PC-9 (cell line): Measurements from ENCODE around the gene SDK2. TPM values are rescaled to one million over a fixed set of nuclear protein-coding genes. Genes with fewer than 3 reads are reported as not detected.

Experiments used
- BruUV-seq: library from RNA; stranded (reverse); fragments of 400-500 nt; replicated peaks from 2 replicates; lab custom pipeline; 2021; lab: Mats Ljungman, UMichigan
- CTCF ChIA-PET: fragments of 300-600 bp; sonication (Branson Sonifier 250); formaldehyde crosslinking; loops from one replicate; lab custom pipeline; 2022; ENCODE audit warnings: antibody characterized with exemption; lab: Charles Lee
- POLR2A ChIA-PET: fragments of 300-600 bp; sonication (Branson Sonifier 250); formaldehyde crosslinking; loops from one replicate; lab custom pipeline; 2022; ENCODE audit warnings: antibody characterized with exemption; ENCODE audit not compliant: unreplicated experiment; lab: Charles Lee
- DNase-seq, 2 experiments: peaks; one replicate each; pipeline versions ENCODE4 v3.0.0 to v3.0.0-alpha.2; 2015 to 2022; ENCODE audit warnings: mixed read lengths in 1 of 2
- H2AFZ ChIP-seq: fragments of 200-600 bp; sonication (generic); 2 replicates; pipeline ENCODE4 v1.8.1; 2017; ENCODE audit warnings: antibody characterized with exemption
- H3F3A ChIP-seq: fragments of 200-600 bp; sonication (generic); 2 replicates; pipeline ENCODE4 v1.8.1; 2017; ENCODE audit warnings: antibody characterized with exemption, mild to moderate bottlenecking, low read depth; ENCODE audit not compliant: insufficient read depth
- H3K27ac ChIP-seq: fragments of 200-600 bp; sonication (generic); 2 replicates; pipeline ENCODE4 v1.6.1; 2016; ENCODE audit warnings: mixed run types
- H3K27me3 ChIP-seq: fragments of 200-600 bp; sonication (generic); 2 replicates; pipeline ENCODE4 v1.6.1; 2016; ENCODE audit warnings: low read depth, mixed run types; ENCODE audit not compliant: insufficient read depth
- H3K36me3 ChIP-seq: fragments of 200-600 bp; sonication (generic); 2 replicates; pipeline ENCODE4 v1.6.1; 2016; ENCODE audit warnings: low read depth, mixed run types
- H3K4me1 ChIP-seq: fragments of 200-600 bp; sonication (generic); replicated peaks from 2 replicates; pipeline ENCODE4 v1.6.1; 2016; ENCODE audit warnings: mixed run types; ENCODE audit not compliant: insufficient read depth
- H3K4me2 ChIP-seq: fragments of 200-600 bp; sonication (generic); 2 replicates; pipeline ENCODE4 v1.6.1; 2017; ENCODE audit warnings: mixed run types
- H3K4me3 ChIP-seq: fragments of 200-600 bp; sonication (generic); 2 replicates; pipeline ENCODE4 v1.6.1; 2016; ENCODE audit warnings: mixed run types
- H3K79me2 ChIP-seq: fragments of 200-600 bp; sonication (generic); 2 replicates; pipeline ENCODE4 v1.6.1; 2017; ENCODE audit warnings: low read depth, mixed run types
- H3K9me2 ChIP-seq: fragments of 200-600 bp; sonication (generic); 2 replicates; pipeline ENCODE4 v1.8.1; 2017; ENCODE audit warnings: mild to moderate bottlenecking; ENCODE audit not compliant: insufficient read depth
- H3K9me3 ChIP-seq: fragments of 200-600 bp; sonication (generic); 2 replicates; pipeline ENCODE4 v1.8.1; 2016; ENCODE audit warnings: low read depth; ENCODE audit not compliant: insufficient read depth
- H4K20me1 ChIP-seq: fragments of 200-600 bp; sonication (generic); 2 replicates; pipeline ENCODE4 v1.8.1; 2017; ENCODE audit not compliant: insufficient read depth
- CTCF ChIP-seq: fragments of 200-600 bp; sonication (generic); conservative IDR thresholded peaks from 2 replicates; pipeline ENCODE4 v1.6.1; 2017; ENCODE audit warnings: mixed run types, antibody characterized with exemption, mild to moderate bottlenecking, moderate library complexity
- EZH2 ChIP-seq: fragments of 200-600 bp; sonication (generic); IDR thresholded peaks from 2 replicates; pipeline ENCODE4 v1.8.0; 2017; ENCODE audit warnings: antibody characterized with exemption, low read depth
- intact Hi-C: fragments of 100-400 bp; cut with micrococcal nuclease; formaldehyde crosslinking; loops from one replicate; pipeline ENCODE4 v1.10.0; 2022; ENCODE audit not compliant: unreplicated experiment
- total RNA-seq: library from RNA; stranded (reverse); gene quantifications from 2 replicates; pipeline ENCODE4 v1.2.3, GENCODE V29; 2021

The SDK2 gene
- total RNA-seq, 1 experiment from 2014 or later, result 0.04 TPM

DNA sequence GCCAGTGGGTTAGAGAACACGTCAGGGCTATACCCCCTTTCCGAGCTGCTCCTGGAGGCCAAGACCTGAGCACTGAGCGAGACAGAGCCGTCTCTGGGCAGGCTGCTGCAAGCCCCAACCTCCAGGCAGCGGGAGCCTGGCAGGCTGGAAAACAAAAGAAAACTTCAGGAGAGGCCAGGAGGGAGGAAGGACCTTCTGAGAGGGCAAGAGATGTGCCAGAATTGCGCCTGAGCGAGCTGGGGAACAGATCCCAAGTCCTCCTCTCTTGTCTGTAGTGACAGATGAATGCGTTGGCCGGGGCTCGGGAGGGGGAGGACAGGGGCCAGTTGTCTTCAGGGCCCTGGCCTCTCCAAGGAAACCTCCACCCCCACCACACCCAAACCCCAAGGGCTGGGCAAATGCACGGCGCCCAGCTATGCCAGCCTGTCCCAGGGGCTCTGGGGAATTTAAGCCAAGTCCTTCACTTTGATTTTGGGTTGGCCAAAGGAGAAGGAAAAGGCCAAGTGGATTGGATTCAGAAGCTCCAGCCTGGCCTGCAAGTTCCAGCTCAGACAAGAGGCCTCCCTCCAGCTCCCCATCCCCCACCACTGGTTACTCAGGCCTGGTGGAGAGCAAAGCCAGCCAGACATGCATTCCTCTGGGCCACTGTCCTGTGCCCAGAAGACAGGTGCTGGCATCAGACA lies 18.1 kb downstream of the SDK2 start:
- Histone ChIP-seq H3K9me3 (no peaks in the 10 kb centered on the region), H3K4me3 (no peak overlapping the region), H3K27me3 (peaks cover 91% of the 10 kb centered on the region), H3F3A (no peaks in the 10 kb centered on the region), H2AFZ (no peak overlapping the region), H3K27ac (no peak overlapping the region), H3K79me2 (no peaks in the 10 kb centered on the region), H3K4me1 (no peaks in the 10 kb centered on the region), H4K20me1 (no peaks in the 10 kb centered on the region), H3K9me2 (no peaks in the 10 kb centered on the region), H3K36me3 (no peaks in the 10 kb centered on the region), H3K4me2 (no peak overlapping the region)
- intact Hi-C loops, result no loop called here
- TF ChIP-seq EZH2 (no peak), CTCF (no peak)
- CTCF ChIA-PET, result no interaction called here
- POLR2A ChIA-PET, result no interaction called here
- no TSS peak for BruUV-seq
- no peak for DNase-seq

DNA sequence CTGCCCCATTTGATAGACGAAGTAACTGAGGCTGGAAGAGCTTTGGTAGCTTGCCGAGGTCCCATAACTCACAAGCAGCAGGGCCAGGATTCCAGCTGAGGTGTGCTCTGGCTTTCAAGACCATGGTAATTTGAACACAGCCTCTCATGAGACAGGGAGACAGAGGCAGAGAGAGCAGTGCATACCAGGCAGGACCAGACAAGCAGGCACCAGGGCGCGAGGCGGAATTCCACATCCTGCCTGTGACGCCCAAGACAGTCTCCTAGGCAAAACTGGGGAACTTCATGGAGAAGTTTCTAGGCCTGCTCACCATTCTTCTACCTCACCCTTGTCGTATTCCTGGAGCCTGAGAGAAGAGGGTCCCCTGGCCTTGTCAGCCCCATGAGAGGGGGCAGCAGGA lies 19.2 kb downstream of the SDK2 start:
- no peaks in the 10 kb centered on the region for H3K4me1 ChIP-seq
- H3K4me2 ChIP-seq, result no peak overlapping the region
- intact Hi-C loops, result no loop called here
- no peaks in the 10 kb centered on the region for H4K20me1 ChIP-seq
- no peaks in the 10 kb centered on the region for H3K36me3 ChIP-seq
- no peaks in the 10 kb centered on the region for H3F3A ChIP-seq
- H3K9me3 ChIP-seq, result no peaks in the 10 kb centered on the region
- H3K27me3 ChIP-seq, result peaks cover 91% of the 10 kb centered on the region
- no peak overlapping the region for H3K27ac ChIP-seq
- ChIA-PET CTCF (no interaction called here), POLR2A (no interaction called here)
- H3K79me2 ChIP-seq, result no peaks in the 10 kb centered on the region
- no TSS peak for BruUV-seq
- no peak overlapping the region for H2AFZ ChIP-seq
- no peaks in the 10 kb centered on the region for H3K9me2 ChIP-seq
- TF ChIP-seq EZH2, result no peak
- no peak for TF ChIP-seq CTCF
- no peak overlapping the region for H3K4me3 ChIP-seq
- DNase-seq, result no peak

- TF ChIP-seq CTCF (no peak), EZH2 (no peak)
- H4K20me1 ChIP-seq, result no peaks in the 10 kb centered on the region
- no peaks in the 10 kb centered on the region for H3K9me3 ChIP-seq
- peaks cover 87% of the 10 kb centered on the region for H3K27me3 ChIP-seq
- no peak for DNase-seq
- no peaks in the 10 kb centered on the region for H3K4me1 ChIP-seq
- intact Hi-C loops, result no loop called here
- no peaks in the 10 kb centered on the region for H3F3A ChIP-seq
- POLR2A ChIA-PET, result no interaction called here
- no peaks in the 10 kb centered on the region for H3K9me2 ChIP-seq
- H3K36me3 ChIP-seq, result no peaks in the 10 kb centered on the region
- no peaks in the 10 kb centered on the region for H3K79me2 ChIP-seq
- no peak overlapping the region for H2AFZ ChIP-seq
- no peak overlapping the region for H3K27ac ChIP-seq
- no TSS peak for BruUV-seq
- CTCF ChIA-PET, result no interaction called here
- H3K4me3 ChIP-seq, result no peak overlapping the region
- no peak overlapping the region for H3K4me2 ChIP-seq
Observed at GRCh38 chr17:73624496-73624988, 19.7 kb downstream of the SDK2 start.
